ENCODE data around the gene DNAH11.
"Not testable (repeated sequence)": the region's sequence is repeated elsewhere in the genome, so short reads cannot be mapped to it uniquely, and the experiment has no call there.

Gene DNAH11

DNA sequence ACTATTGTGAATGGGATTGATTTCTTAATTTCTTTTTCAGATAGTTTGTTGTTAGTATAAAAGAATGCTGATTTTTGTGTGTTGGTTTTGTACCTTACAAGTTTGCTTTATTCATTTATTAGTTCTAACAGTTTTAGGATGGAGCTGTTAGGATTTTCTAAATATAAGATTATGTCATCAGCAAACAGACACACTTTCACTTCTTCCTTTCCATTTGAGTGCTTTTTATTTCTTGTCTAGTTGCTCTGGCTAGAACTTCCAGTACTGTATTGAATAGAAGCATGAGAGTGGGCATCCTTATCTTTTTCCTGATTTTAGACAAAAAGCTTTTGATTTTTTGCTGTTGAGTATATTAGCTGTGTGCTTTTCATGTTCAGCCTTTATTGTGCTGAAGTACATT lies 81.5 kb downstream of the DNAH11 start:
- DNase-seq: no peak

DNA sequence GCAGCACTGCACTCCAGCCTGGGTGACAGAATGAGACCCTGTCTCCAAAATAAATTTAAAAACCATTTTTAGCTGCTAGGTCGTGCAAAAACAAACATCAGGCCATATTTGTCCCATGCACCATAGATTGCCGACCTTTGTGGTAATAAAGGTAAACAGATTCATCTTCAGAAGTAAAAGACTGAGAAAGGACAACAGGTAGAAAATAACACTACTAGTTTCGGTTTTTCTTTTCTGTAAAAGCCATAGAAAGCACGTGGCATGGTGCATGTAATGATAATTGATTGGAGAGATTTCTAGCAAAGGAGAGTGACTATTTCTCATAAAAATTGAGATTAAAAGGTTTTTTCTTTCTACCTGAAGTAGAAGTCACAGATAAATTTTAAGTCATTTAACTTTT lies 93.9 kb downstream of the DNAH11 start:
- no peak for DNase-seq

DNA sequence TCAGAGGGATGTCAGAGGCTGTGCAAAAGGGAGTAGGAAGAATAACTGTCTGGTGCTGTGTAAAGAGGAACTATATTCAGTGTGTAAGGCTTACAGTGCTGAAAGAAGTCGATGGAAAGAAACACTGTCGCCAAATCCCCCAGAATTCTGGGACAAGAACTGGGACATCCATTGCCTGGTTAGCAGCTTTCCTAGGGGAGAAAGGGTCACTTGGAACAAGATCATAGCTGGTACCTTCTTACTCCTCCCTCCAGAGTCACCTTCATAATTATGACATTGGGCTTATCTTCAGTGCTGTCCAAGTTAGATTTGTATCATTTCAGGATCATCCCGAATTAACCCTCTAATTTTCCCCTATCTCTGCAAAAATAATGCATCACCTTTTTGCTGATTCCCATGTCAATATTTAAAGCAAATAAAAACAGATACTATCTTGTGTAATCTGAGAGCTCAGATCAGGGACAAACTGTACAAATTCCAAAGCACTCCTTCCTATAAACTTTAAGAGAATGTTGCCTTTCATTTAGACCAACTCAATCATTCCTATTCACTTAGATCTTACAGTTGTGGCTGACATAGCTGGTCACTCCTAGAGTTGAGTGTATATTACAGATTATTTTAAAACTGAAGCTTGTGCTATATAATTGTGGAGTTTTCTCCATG lies 96.5 kb downstream of the DNAH11 start:
- DNase-seq: no peak

- DNase-seq: no peak
Measured at GRCh38 chr7:21640105-21640504, 97.3 kb downstream of the DNAH11 start.

- DNase-seq: no peak
Measured at GRCh38 chr7:21641546-21641945, 98.7 kb downstream of the DNAH11 start.

DNA sequence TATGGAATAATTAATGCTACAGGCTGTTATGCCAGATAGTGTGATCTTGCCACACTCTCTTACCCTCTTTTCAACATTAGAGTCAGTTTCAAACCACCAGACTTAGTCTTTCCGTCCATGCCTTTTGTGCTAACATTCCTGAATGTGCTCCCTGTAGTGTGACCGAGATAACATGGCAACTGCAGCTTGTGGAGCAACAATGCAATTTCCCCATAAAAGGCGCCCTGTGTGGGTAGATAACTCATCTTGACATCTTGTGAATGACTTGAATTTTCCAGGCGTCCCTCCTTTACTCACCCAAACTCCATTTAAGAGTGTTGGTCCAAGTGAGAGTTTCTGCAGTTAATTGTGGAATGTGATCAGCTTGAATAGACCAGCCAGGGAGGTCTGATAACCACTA lies 99.6 kb downstream of the DNAH11 start:
- DNase-seq: no peak

DNA sequence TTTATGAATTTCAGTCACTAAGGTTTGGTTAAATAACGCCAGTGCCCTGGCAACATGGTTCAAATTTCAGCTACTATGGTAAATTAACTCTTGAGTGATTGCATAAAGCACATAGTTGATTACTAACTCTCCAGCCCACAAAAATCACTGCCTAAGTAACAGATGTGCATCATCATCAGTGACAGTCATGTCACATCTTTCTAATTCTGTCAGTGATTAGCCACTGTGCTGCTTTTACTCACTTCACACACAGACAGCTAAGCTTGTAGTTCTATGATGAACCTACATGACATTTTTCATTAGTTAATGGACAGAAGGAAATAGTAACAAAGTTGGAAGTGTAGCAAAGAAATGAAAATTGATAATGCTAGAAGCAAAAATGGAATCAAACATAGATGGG lies 108.9 kb downstream of the DNAH11 start:
- no peak for DNase-seq

GRCh38 chr7:21653623-21654022 lies 110.8 kb downstream of the DNAH11 start:
- no peak for DNase-seq

- DNase-seq: no peak
Measured at GRCh38 chr7:21656081-21656480, 113.2 kb downstream of the DNAH11 start.

GRCh38 chr7:21656796-21657195 lies 114.0 kb downstream of the DNAH11 start:
- DNase-seq: no peak

- DNase-seq: no peak
Measured at GRCh38 chr7:21670496-21670895, 127.7 kb downstream of the DNAH11 start.

DNA sequence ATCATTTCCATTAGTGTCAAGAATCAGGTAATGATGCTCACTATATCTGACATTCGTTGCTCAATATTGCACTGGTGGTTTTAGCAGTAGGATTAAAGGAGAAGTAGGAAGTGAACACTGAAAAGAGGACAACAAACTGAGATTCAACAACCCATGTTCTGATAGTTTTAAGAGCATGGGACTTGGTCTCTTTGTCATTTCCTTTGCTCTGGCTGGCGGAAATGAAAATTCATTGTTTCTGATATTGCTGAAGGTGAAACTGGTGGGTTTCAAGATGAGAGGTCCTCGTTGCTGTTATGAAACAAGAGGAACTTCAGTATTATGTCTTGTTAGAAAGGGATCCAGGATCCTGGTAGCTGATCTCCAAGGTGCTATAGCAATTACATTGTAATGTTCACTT lies 129.0 kb downstream of the DNAH11 start:
- DNase-seq: no peak

DNA sequence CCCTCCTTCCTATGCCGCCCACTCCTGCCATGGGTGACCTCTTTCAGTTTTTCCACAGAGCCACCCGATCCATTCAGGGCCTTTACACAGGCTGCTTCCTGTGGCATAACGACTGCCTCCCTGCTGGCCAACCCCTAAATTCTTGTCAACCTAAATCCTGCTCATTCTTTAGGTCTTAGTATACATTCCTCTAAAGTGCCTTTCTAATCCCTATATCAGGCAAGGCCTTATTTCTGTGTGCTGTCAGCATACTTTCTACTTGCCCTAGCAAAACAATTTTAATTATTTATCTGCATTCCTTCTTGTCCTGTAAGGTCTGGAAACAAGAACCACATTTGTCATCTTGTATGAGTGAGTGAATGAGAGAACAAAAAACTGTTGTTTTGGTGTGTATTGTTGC lies 132.4 kb downstream of the DNAH11 start:
- DNase-seq: no peak

GRCh38 chr7:21690705-21691104 lies 147.9 kb downstream of the DNAH11 start:
- no peak for DNase-seq

GRCh38 chr7:21691146-21691545 lies 148.3 kb downstream of the DNAH11 start:
- DNase-seq: not testable (repeated sequence)

DNA sequence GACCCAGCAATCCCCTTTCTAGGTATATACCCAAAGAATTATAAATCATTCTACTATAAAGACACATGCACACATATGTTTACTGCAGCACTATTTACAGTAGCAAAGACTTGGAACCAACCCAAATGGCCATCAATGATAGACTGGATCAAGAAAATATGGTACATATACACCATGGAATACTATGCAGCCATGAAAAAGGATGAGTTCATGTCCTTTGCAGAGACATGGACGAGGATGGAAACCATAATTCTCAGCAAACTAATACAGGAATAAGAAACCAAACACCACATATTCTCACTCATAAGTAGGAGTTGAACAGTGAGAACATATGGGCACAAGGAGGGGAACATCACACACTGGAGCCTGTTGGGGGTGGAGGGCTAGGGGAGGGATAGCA lies 157.7 kb downstream of the DNAH11 start:
- not testable (repeated sequence) for DNase-seq

GRCh38 chr7:21702303-21702702 lies 159.5 kb downstream of the DNAH11 start:
- no peak for DNase-seq

DNA sequence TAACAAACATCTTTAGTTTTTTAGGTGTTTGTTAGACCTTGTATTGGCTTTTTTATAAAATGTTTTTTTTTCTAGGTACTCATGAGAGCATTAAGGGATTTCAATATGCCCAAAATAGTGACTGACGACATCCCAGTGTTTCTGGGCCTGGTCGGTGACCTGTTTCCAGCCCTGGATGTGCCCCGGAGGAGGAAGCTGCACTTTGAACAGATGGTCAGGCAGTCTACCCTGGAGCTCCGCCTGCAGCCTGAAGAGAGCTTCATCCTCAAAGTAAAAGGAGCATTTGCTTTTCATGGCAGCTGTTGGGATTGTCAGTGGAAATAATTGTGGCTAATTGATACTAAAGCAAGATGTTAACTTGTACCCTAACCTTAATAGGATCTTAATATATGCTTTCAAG lies 161.5 kb downstream of the DNAH11 start:
- DNase-seq: no peak

DNA sequence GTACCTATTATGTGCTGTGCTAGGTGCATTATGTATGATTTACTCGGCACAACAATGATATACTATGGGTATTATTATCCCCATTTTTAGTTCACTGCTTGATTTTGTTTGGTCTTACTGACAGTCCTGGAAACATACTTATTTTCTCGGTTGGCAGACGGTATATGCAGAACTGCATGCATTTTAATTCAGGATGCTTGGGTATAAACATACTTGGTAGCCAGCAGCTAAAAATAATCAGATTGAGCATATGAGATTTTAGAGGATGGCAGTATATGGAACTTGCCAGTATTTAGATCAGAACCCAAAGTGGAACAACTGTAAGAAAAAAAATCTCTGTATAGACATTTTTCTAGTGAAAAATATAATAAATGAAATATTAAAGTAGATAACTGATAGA lies 163.3 kb downstream of the DNAH11 start:
- DNase-seq: no peak

DNA sequence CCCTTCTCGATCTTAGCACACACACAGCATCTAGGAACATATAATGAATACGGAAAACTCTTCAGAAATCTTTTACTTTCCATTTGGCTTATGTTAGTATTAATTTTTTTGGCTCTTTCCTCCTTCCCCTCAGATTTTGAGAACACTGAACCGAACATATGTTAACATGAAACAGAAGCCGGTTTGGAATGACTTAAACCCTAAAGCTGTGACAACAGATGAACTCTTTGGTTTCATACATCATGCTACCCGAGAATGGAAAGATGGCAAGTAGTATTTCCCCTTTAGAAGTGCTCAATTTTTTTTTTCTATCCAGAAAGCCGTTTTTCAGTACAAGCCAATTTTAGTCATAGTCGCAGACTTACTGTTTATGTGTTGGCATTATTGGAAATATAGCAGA lies 164.7 kb downstream of the DNAH11 start:
- DNase-seq: no peak

GRCh38 chr7:21708096-21708495 lies 165.3 kb downstream of the DNAH11 start:
- DNase-seq: no peak

DNA sequence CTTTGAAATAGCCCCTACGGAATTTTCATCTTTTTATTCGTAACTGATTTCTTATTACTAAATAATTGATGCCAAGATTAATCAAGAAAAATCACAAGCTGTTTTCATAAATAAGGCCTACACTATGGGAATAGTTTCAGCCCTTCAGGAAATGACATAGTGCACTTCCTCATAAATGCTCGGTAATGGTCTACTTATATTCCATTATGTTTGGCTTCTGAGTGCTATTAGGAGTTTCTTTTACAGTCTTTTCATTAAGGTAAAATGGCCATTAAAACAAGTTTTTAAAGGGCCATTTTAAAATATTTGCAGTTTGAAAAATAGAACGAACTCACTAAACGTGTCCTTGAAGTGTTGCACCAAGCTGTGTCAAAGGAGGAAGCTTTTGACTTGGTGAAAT lies 174.5 kb downstream of the DNAH11 start:
- DNase-seq: no peak

DNA sequence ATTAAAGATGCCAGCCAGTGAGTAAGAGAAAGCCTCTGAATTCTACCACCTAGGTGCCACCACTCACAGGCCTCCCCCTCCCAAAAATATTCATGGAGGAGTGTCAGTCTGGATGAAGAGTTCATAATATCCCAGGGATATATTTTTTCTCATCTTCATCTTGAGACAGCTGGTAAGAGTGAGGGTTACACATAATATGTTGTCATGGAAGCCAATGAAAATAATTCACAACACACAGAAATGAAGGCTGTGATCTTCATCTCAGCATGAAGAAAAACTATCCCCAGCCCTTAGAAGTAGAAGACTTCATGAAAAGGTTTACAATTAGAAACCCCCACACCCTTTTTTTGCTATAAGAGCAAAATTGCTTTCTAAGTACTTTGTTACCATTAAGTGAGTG lies 175.6 kb downstream of the DNAH11 start:
- no peak for DNase-seq

DNA sequence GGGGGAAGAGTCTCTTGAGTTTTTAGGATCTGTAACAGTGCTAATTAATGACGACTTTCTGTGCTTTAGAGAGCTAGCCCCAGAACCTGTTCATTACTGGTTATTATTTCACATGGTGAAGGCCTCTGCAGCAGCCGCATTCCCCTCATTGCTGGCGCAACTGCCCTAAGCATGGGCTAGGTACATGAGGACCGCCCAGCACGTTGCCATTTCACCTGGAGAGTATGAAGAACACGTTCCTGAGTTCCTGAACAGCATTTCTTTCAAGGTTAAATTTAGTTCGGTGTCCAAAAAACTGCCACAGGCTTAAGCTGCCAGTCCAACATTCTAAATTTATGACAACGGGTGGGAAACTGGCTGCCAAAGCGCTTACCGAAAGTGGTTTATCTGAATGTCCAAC lies 177.0 kb downstream of the DNAH11 start:
- no peak for DNase-seq

GRCh38 chr7:21722371-21722770 lies 179.5 kb downstream of the DNAH11 start:
- no peak for DNase-seq

- no peak for DNase-seq
Measured at GRCh38 chr7:21724562-21724961, 181.7 kb downstream of the DNAH11 start.
